Kidney (tissue), 14 donors: ENCODE data around the gene RIPPLY3. TPM values are rescaled to one million over a fixed set of nuclear protein-coding genes. Genes with fewer than 3 reads are reported as not detected.

ENCODE experiments used
- DNase-seq, 5 donors: peaks; one replicate each; pipeline ENCODE4 v3.0.0-alpha.2; 2013 to 2020
- FAIRE-seq: peaks from 2 replicates; lab custom pipeline; 2012; peaks lifted over from hg19 to GRCh38; lab: Jason Lieb, UNC
- H3K27ac ChIP-seq, 2 donors: one replicate each; pipeline ENCODE4 v1.7.0; 2013; ENCODE audit warnings: low read depth in 2 of 2, low read length in 2 of 2, inconsistent platforms in 1 of 2
- H3K27me3 ChIP-seq: one replicate; pipeline ENCODE4 v1.7.1; 2013; ENCODE audit warnings: low read length, inconsistent platforms; ENCODE audit not compliant: control insufficient read depth, insufficient read depth
- H3K36me3 ChIP-seq, 3 donors: one replicate each; pipeline versions ENCODE4 v1.7.0 to v1.7.1; 2013; ENCODE audit warnings: low read length in 3 of 3, control low read depth in 1 of 3, inconsistent platforms in 1 of 3; ENCODE audit not compliant: insufficient read depth in 3 of 3, control insufficient read depth in 2 of 3
- H3K4me1 ChIP-seq, 3 donors: one replicate each; pipeline versions ENCODE4 v1.7.0 to v1.7.1; 2013; ENCODE audit warnings: low read length in 3 of 3, inconsistent platforms in 1 of 3, low read depth in 1 of 3; ENCODE audit not compliant: control insufficient read depth in 2 of 3, insufficient read depth in 2 of 3
- H3K4me3 ChIP-seq, 3 donors: one replicate each; pipeline versions ENCODE4 v1.7.0 to v1.8.1; 2013; ENCODE audit warnings: low read length in 3 of 3, control low read depth in 1 of 3, inconsistent platforms in 1 of 3
- H3K9ac ChIP-seq, 3 donors: one replicate each; pipeline versions ENCODE4 v1.7.0 to v1.7.1; 2013; ENCODE audit warnings: low read length in 3 of 3, control low read depth in 1 of 3, inconsistent platforms in 1 of 3
- H3K9me3 ChIP-seq, 3 donors: one replicate each; pipeline versions ENCODE4 v1.7.0 to v1.7.1; 2013; ENCODE audit warnings: low read length in 3 of 3, control low read depth in 1 of 3, inconsistent platforms in 1 of 3; ENCODE audit not compliant: control insufficient read depth in 2 of 3, insufficient read depth in 1 of 3
- intact Hi-C: fragments of 100-400 bp; cut with DNase I; formaldehyde crosslinking; loops from one replicate; pipeline ENCODE4 v1.11.1; 2022
- polyA plus RNA-seq: library from polyadenylated mRNA; stranded (reverse); fragments of 350-450 nt; fragmentation: Illumina TruSeq; extraction: RNeasy Lipid Tissue Mini Kit (QIAGEN cat#74804); gene quantifications from one replicate; pipeline ENCODE4 v1.2.3, GENCODE V29; 2014; ENCODE audit warnings: low read depth, low replicate concordance; ENCODE audit not compliant: insufficient read depth
- total RNA-seq: library from RNA; stranded (reverse); fragmentation: NEBNext Ultra II Directional; extraction: Animal tissue kit (Norgen Biotek cat#: 25700); gene quantifications from one replicate; pipeline ENCODE4 v1.2.1, GENCODE V29; 2021
- TF ChIP-seq, protein P1 (sequence below): IDR thresholded peaks from 3 replicates; pipeline ENCODE4 v1.5.1; 2012; ENCODE audit warnings: mild to moderate bottlenecking, moderate library complexity, borderline replicate concordance; ENCODE audit not compliant: insufficient read depth; ENCODE audit errors: extremely low read depth
- donor health status: control.
- donor health status: control.
- donor health status: control.
- donor health status: control.
- donor health status: control.
- donor health status: DM: yes; HTN: yes; CAD: no.
- donor health status: Normal renal cell carcinoma (clear cell type).

Gene RIPPLY3
- total and polyA plus RNA-seq, 2 donors from 2014 or later = 0.26 to 0.31 TPM

DNA sequence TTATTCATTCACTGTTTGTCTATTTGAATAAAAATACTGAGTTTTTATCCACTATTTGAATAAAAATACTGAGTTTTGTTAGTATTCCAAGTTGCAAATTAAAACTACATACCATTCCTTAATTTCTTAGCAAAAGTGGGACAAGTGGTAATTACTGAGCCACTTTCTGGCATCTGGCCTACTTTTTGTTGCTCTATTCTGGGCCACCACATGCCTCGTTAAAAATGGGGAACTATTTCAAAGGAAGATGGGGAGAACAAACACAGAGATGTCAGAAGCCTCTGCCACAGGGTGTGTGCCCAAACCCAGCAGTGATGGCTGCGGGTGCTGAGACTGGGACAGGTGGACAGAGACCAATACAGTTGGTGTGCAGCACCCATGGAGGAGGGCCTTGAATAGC, 51.8 kb downstream of the RIPPLY3 start:
- FAIRE-seq = no peak
- TF ChIP-seq, protein P1, sequence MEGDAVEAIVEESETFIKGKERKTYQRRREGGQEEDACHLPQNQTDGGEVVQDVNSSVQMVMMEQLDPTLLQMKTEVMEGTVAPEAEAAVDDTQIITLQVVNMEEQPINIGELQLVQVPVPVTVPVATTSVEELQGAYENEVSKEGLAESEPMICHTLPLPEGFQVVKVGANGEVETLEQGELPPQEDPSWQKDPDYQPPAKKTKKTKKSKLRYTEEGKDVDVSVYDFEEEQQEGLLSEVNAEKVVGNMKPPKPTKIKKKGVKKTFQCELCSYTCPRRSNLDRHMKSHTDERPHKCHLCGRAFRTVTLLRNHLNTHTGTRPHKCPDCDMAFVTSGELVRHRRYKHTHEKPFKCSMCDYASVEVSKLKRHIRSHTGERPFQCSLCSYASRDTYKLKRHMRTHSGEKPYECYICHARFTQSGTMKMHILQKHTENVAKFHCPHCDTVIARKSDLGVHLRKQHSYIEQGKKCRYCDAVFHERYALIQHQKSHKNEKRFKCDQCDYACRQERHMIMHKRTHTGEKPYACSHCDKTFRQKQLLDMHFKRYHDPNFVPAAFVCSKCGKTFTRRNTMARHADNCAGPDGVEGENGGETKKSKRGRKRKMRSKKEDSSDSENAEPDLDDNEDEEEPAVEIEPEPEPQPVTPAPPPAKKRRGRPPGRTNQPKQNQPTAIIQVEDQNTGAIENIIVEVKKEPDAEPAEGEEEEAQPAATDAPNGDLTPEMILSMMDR = no peak

DNA sequence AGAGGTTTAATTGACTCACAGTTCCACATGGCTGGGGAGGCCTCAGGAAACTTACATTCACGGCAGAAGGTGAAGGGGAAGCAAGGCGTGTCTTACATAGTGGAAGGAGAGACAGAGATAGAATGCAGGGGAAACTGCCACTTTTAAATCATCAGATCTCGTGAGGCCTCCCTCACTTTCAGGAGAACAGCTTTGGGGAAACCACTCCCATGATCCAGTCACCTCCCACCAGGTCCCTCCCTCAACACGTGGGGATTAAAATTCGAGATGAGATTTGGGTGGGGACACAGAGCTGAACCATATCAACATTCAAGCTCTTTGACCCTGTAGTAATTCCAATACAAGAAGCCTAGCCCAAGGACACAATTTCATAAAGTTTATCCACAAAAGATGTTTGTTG, 52.7 kb downstream of the RIPPLY3 start:
- Histone ChIP-seq H3K9ac (no peak overlapping the region), H3K4me3 (no peak overlapping the region), H3K9me3 (no peaks in the 10 kb centered on the region), H3K27me3 (no peaks in the 10 kb centered on the region), H3K4me1 (peaks cover 0 to 5% (median 0%) of the 10 kb centered on the region in 3 donors), H3K27ac (no peak overlapping the region), H3K36me3 (no peaks in the 10 kb centered on the region)
- intact Hi-C loops = no loop called here
- DNase-seq (no peak), FAIRE-seq (no peak)
- TF ChIP-seq, protein P1 = no peak

More for the DNA sequence above, 51.8 kb downstream of the RIPPLY3 start:
- H3K4me3 ChIP-seq = no peak overlapping the region
- no peak for DNase-seq
- H3K9ac ChIP-seq = no peak overlapping the region
- no peak overlapping the region for H3K27ac ChIP-seq
- H3K27me3 ChIP-seq = no peaks in the 10 kb centered on the region
- H3K36me3 ChIP-seq = no peaks in the 10 kb centered on the region
- H3K4me1 ChIP-seq = peaks cover 0 to 5% (median 0%) of the 10 kb centered on the region in 3 donors
- H3K9me3 ChIP-seq = no peaks in the 10 kb centered on the region
- intact Hi-C loops = no loop called here

GRCh38 chr21:37060296-37060695, 53.8 kb downstream of the RIPPLY3 start:
- FAIRE-seq (no peak), DNase-seq (peak in 4 of 5 donors; percentile 63 to 90 (median 76))
- no peak overlapping the region for H3K9ac ChIP-seq
- intact Hi-C loops = no loop called here
- TF ChIP-seq, protein P1 = no peak
- no peaks in the 10 kb centered on the region for H3K36me3 ChIP-seq
- no peak overlapping the region for H3K4me3 ChIP-seq
- H3K27me3 ChIP-seq = no peaks in the 10 kb centered on the region
- no peaks in the 10 kb centered on the region for H3K9me3 ChIP-seq
- H3K4me1 ChIP-seq = peaks cover 0 to 5% (median 0%) of the 10 kb centered on the region in 3 donors
- H3K27ac ChIP-seq = no peak overlapping the region
